H1 (cell line): ENCODE data around the gene MIOX. TPM values are rescaled to one million over a fixed set of nuclear protein-coding genes. Genes with fewer than 3 reads are reported as not detected.

Experiments
- HDAC2 ChIP-seq, 2 experiments: fragments of 300-600 bp in 1 of 2; sonication (generic) in 1 of 2; IDR thresholded peaks; 2 replicates each; pipeline ENCODE4 v1.6.1; 2011 to 2012; ENCODE audit warnings: low read depth in 2 of 2, low read length in 2 of 2, mild to moderate bottlenecking in 2 of 2, moderate library complexity in 2 of 2, borderline replicate concordance in 1 of 2, inconsistent platforms in 1 of 2
- POLR2AphosphoS5 ChIP-seq: IDR thresholded peaks from 2 replicates; pipeline ENCODE4 v1.6.1; 2011; ENCODE audit warnings: low read depth, low read length
- SP4 ChIP-seq: IDR thresholded peaks from 2 replicates; pipeline ENCODE4 v1.6.1; 2012; ENCODE audit warnings: low read length, inconsistent platforms
- polyA plus RNA-seq, 7 experiments: library from polyadenylated mRNA; depleted of rRNA in 3 of 7; stranded (reverse) in 5 of 7; unstranded in 2 of 7; fragments of >200 nt in 5 of 7; fragments of 200-250 nt in 2 of 7; gene quantifications; 1 replicate in 5 of 7; 2 replicates in 1 of 7; 4 replicates in 1 of 7; pipeline versions ENCODE4 v1.2.1 to v1.2.3, GENCODE V29; 2011 to 2013; ENCODE audit warnings: missing spikeins in 2 of 7, mixed read lengths in 2 of 7
- total RNA-seq: library from RNA; stranded (reverse); fragmentation: NEBNext Ultra II Directional; extraction: Animal tissue kit (Norgen Biotek cat#: 25700); gene quantifications from 2 replicates; pipeline ENCODE4 v1.2.1, GENCODE V29; 2021

Gene MIOX
- total and polyA plus RNA-seq, 2 of the 8 experiments (the other 6 are each of a cell fraction or from before 2014, with no cell fraction given), result 0.30 to 0.32 TPM

- TF ChIP-seq SP4 (no peak), POLR2AphosphoS5 (no peak), HDAC2 (IDR thresholded peaks at IDR 0.05; ENCODE audit: borderline replicate concordance in 1 of 2, low read depth in 2 of 2, low read length in 2 of 2) (no peak)
Observed at GRCh38 chr22:50439314-50439870, 47.3 kb upstream of the MIOX start (continued).
